ENCODE data around the gene VWA5B1. TPM values are rescaled to one million over a fixed set of nuclear protein-coding genes. Genes with fewer than 3 reads are reported as not detected.

Gene VWA5B1
- total and polyA plus RNA-seq, 10 of the 15 experiments (the other 5 are each of a cell fraction or from before 2014, with no cell fraction given), result under 0.01 to 0.05 (median 0.01) TPM; not detected in 7

DNA sequence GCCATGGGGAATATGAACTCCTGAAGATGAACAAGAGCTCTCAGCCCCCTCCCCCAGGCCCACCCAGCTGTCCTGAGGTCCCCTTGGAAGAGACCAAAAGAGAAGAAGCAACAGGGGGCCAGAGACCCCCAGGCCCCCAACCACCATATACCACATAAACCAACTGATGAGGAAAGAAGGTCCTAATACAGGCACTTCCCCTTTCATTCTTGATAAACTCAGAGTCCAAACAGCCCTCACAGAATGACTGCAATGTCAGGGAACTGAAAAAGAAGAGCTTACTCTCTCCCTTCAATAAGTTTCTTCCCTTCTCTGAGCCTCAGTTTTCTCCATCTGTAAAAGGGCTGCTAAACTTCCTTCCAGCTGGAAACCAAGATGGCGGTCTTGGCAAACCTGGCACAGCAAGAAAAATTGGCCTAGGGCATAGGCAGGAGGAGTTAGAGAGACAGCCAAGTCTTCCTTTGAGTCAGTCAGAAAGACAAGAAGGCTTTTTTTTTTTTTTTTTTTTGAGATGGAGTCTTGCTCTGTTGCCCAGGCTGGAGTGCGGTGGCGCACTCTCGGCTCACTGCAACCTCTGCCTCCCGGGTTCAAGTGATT lies 90.5 kb downstream of the VWA5B1 start:
- H3K4me2 ChIP-seq (ENCODE audit: control insufficient read depth, insufficient read depth), result no peak overlapping the region
- ChIA-PET CTCF (interaction anchor here (1.1 to 1.2 kb wide), 3 partner anchors 50 to 168 kb away, joined by 3 to 5 read pairs (median 4); no protein-coding TSS in a partner anchor), POLR2A (no interaction called here), RAD21 (ENCODE audit: unreplicated experiment) (no interaction called here), SMC1A (ENCODE audit: uncharacterized antibody, unreplicated experiment) (no interaction called here)
- intact Hi-C loops (cut with micrococcal nuclease; ENCODE audit: unreplicated experiment), result no loop called here
- TF ChIP-seq IRF4 (IDR thresholded peaks at IDR 0.05; ENCODE audit: low read depth, low read length) (0 out of 2 replicates have a peak, but pooled peaks have one; percentile 37), EGR1 (IDR thresholded peaks at IDR 0.05; ENCODE audit: borderline replicate concordance in 1 of 2, low read depth in 2 of 2, low read length in 2 of 2) (no peak), ZNF622 (IDR thresholded peaks at IDR 0.05) (no peak), CBX3 (IDR thresholded peaks at IDR 0.05; ENCODE audit: borderline replicate concordance, low read depth) (no peak), YY1 (IDR thresholded peaks at IDR 0.05; ENCODE audit: low read depth, low read length) (peak; percentile 50; the same call in 1 of the 2 replicates), RUNX3 (IDR thresholded peaks at IDR 0.05; ENCODE audit: low read length) (peak; percentile 75), CHD2 (IDR thresholded peaks at IDR 0.05; ENCODE audit: borderline replicate concordance, low read depth, low read length) (no peak), BCL11A (IDR thresholded peaks at IDR 0.05; ENCODE audit: low read depth, low read length) (peak; percentile 30; the same call in 1 of the 2 replicates), SPI1 (IDR thresholded peaks at IDR 0.05; ENCODE audit: borderline replicate concordance, insufficient read depth, low read depth, low read length) (peak; percentile 89), MTA3 (IDR thresholded peaks at IDR 0.05; ENCODE audit: borderline replicate concordance, low read length) (no peak; the same call in 1 of the 2 replicates)
- TF ChIP-seq, protein P1, sequence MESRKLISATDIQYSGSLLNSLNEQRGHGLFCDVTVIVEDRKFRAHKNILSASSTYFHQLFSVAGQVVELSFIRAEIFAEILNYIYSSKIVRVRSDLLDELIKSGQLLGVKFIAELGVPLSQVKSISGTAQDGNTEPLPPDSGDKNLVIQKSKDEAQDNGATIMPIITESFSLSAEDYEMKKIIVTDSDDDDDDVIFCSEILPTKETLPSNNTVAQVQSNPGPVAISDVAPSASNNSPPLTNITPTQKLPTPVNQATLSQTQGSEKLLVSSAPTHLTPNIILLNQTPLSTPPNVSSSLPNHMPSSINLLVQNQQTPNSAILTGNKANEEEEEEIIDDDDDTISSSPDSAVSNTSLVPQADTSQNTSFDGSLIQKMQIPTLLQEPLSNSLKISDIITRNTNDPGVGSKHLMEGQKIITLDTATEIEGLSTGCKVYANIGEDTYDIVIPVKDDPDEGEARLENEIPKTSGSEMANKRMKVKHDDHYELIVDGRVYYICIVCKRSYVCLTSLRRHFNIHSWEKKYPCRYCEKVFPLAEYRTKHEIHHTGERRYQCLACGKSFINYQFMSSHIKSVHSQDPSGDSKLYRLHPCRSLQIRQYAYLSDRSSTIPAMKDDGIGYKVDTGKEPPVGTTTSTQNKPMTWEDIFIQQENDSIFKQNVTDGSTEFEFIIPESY (IDR thresholded peaks at IDR 0.05), result no peak
- H2AFZ ChIP-seq (ENCODE audit: control insufficient read depth, low read depth, low read length), result no peak overlapping the region
- no peak overlapping the region for H3K9ac ChIP-seq (ENCODE audit: control insufficient read depth, insufficient read depth, low read length)
- no TSS peak for BruUV-seq (replicated peaks)
- no peak overlapping the region for H3K4me3 ChIP-seq
- WGBS (ENCODE audit: insufficient coverage, insufficient replicate concordance, low lambda C conversion rate, missing lambda C conversion rate), result 29% methylated on average over 3 of the region's 5 CpGs
- no peaks in the 10 kb centered on the region for H4K20me1 ChIP-seq (ENCODE audit: control insufficient read depth, insufficient read depth)
- no peaks in the 10 kb centered on the region for H3K79me2 ChIP-seq (ENCODE audit: control insufficient read depth, insufficient read depth, low read length)
- ATAC-seq (peak; percentile 47; the same call in 2 of the 3 replicates), FAIRE-seq (peak; percentile 84), DNase-seq (ENCODE audit: low read depth, low spot score) (no peak)
- H3K27me3 ChIP-seq (replicated peaks in 1 of 2; ENCODE audit: control insufficient read depth in 2 of 2, insufficient read depth in 2 of 2, low read length in 1 of 2), result peaks cover 2 to 3% of the 10 kb centered on the region in 2 experiments; a peak in 2 of 4 replicates
- in situ Hi-C loops (cut with MboI), result no loop called here
- H3K36me3 ChIP-seq (ENCODE audit: control insufficient read depth in 2 of 2, insufficient read depth in 2 of 2, low read length in 1 of 2), result no peaks in the 10 kb centered on the region
- no peaks in the 10 kb centered on the region; the same call in 2 of the 3 replicates for H3K9me3 ChIP-seq (replicated peaks; ENCODE audit: control insufficient read depth, insufficient read depth, low read length)
- no peak overlapping the region; the same call in 1 of the 2 replicates for H3K27ac ChIP-seq (ENCODE audit: control insufficient read depth, insufficient read depth)
- peaks cover 4% of the 10 kb centered on the region; the same call in 1 of the 2 replicates for H3K4me1 ChIP-seq (ENCODE audit: control insufficient read depth, insufficient read depth, low read length)
